OCI-LY1 (cell line): ENCODE results near the gene FAM151A.
"Not testable (repeated sequence)": the region's sequence is repeated elsewhere in the genome, so short reads cannot be mapped to it uniquely, and the experiment has no call there.

Experiments used
- CTCF ChIP-seq: fragments of 200-600 bp; sonication (generic), shearing (Covaris generic); IDR thresholded peaks from 2 replicates; pipeline ENCODE4 v1.5.1; 2017; ENCODE audit warnings: mild to moderate bottlenecking, antibody characterized with exemption, low read length, moderate library complexity, mixed read lengths
- EZH2 ChIP-seq: fragments of 200-600 bp; sonication (generic), shearing (Covaris generic); IDR thresholded peaks from 2 replicates; pipeline ENCODE4 v1.8.0; 2017; ENCODE audit warnings: borderline replicate concordance, mixed run types, mild to moderate bottlenecking, antibody characterized with exemption, low read length, moderate library complexity, mixed read lengths

GRCh38 chr1:54636461-54637446, 13.4 kb upstream of the FAM151A start:
- not testable (repeated sequence) for TF ChIP-seq CTCF, EZH2
